Testis (tissue), 3 donors: ENCODE data around the gene NUFIP1. TPM values are rescaled to one million over a fixed set of nuclear protein-coding genes. Genes with fewer than 3 reads are reported as not detected.
A peak's percentile ranks its signal among the peaks of the same experiment; 100 is the strongest.

Experiments used
- DNase-seq: peaks from one replicate; pipeline ENCODE4 v3.0.0-alpha.2; 2019
- H3K27ac ChIP-seq, 2 donors: fragments of 200-600 bp; sonication (generic); one replicate each; pipeline ENCODE4 v1.5.1; 2019
- H3K27me3 ChIP-seq: fragments of 200-600 bp; sonication (generic); one replicate; pipeline ENCODE4 v1.5.1; 2019
- H3K36me3 ChIP-seq: fragments of 200-600 bp; sonication (generic); one replicate; pipeline ENCODE4 v1.5.1; 2017; ENCODE audit warnings: low read depth; ENCODE audit errors: missing control alignments
- H3K4me1 ChIP-seq: fragments of 200-600 bp; sonication (generic); one replicate; pipeline ENCODE4 v1.5.1; 2019
- H3K4me3 ChIP-seq, 2 donors: fragments of 200-600 bp; sonication (generic); one replicate each; pipeline ENCODE4 v1.5.1; 2017 to 2019
- H3K9me3 ChIP-seq: fragments of 200-600 bp; sonication (generic); one replicate; pipeline ENCODE4 v1.5.1; 2017
- CTCF ChIP-seq, 3 experiments: fragments of 450-650 bp in 2 of 3; fragments of 200-600 bp in 1 of 3; sonication (generic) in 1 of 3; IDR thresholded peaks; one replicate each; pipeline ENCODE4 v1.5.1; 2016 to 2019; ENCODE audit warnings: antibody characterized with exemption in 3 of 3, mild to moderate bottlenecking in 2 of 3, moderate library complexity in 1 of 3
- POLR2A ChIP-seq: fragments of 450-650 bp; IDR thresholded peaks from one replicate; pipeline ENCODE4 v1.6.1; 2017; ENCODE audit warnings: antibody characterized with exemption, mild to moderate bottlenecking, moderate library complexity
- WGBS, 2 donors: methylation state at CpG; one replicate each; pipeline ENCODE4 v1.1.5; 2018; 5-methylcytosine and 5-hydroxymethylcytosine counted together
- intact Hi-C: fragments of 100-400 bp; cut with DNase I; formaldehyde crosslinking; loops from one replicate; pipeline ENCODE4 v1.15.1; 2023; ENCODE audit warnings: low total_unique reads
- polyA plus RNA-seq: library from polyadenylated mRNA; stranded (reverse); fragments of 350-450 nt; fragmentation: Illumina TruSeq; extraction: RNeasy Lipid Tissue Mini Kit (QIAGEN cat#74804); gene quantifications from one replicate; pipeline ENCODE4 v1.2.3, GENCODE V29; 2014; ENCODE audit warnings: low read depth, low replicate concordance; ENCODE audit not compliant: insufficient read depth
- total RNA-seq, 2 donors: library from RNA; depleted of rRNA; stranded (reverse); fragments of >200 nt; gene quantifications; one replicate each; pipeline ENCODE4 v1.2.3, GENCODE V29; 2016

Gene NUFIP1
- total and polyA plus RNA-seq, 3 donors from 2014 or later: 7.6 to 8.3 (median 7.9) TPM

GRCh38 chr13:45007823-45008222, 18.6 kb upstream of the NUFIP1 start:
- H3K27me3 ChIP-seq: no peaks in the 10 kb centered on the region
- no peak overlapping the region for H3K27ac ChIP-seq
- TF ChIP-seq POLR2A (no peak), CTCF (IDR thresholded peaks at IDR 0.05) (no peak)
- WGBS, 2 donors: 94 to 100% methylated on average over 1 of the region's 1 CpG
- intact Hi-C loops: no loop called here
- H3K4me3 ChIP-seq: no peak overlapping the region
- no peak for DNase-seq
- H3K36me3 ChIP-seq: no peaks in the 10 kb centered on the region
- no peaks in the 10 kb centered on the region for H3K9me3 ChIP-seq
- H3K4me1 ChIP-seq: no peaks in the 10 kb centered on the region

DNA sequence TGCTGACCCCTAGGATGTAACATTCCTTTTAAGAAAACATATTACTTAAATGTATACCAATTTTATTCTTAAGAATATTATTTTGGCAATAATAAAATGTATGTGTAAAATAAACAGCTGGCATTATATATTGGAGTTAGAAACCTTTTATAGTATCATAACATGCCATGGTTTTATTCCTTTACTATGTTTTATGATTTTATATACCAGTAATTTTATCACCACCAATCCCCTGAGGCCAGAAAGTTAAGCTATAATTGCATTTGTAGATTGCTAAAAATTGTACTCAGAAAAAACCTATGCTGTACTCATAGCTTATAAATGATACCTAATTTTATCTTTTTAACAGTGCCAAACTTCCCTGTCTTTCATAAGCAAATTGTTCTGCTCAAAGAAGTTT, 18.0 kb upstream of the NUFIP1 start:
- H3K4me1 ChIP-seq: no peaks in the 10 kb centered on the region
- TF ChIP-seq POLR2A: no peak
- no peak for TF ChIP-seq CTCF (IDR thresholded peaks at IDR 0.05)
- no peak overlapping the region for H3K4me3 ChIP-seq
- no peaks in the 10 kb centered on the region for H3K9me3 ChIP-seq
- intact Hi-C loops: no loop called here
- no peak overlapping the region for H3K27ac ChIP-seq
- DNase-seq: no peak
- H3K36me3 ChIP-seq: no peaks in the 10 kb centered on the region
- no peaks in the 10 kb centered on the region for H3K27me3 ChIP-seq

DNA sequence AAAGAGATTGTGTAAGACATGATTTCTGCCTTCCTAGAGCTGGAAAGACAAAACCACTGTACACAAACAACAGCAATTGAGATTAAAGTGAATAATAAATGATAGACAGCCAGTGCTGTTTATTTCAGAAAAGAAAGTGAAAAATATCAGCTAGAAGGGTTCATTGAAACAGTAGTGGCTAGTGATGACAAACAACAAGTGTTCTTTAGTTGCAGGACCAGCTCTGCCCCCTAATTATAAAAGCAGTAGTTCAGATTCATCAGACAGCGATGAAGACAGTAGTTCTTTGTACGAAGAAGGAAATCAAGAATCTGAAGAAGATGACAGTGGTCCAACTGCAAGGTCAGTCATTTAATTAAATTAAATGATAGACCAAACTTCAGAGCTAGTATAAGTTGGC, 14.8 kb upstream of the NUFIP1 start:
- Histone ChIP-seq H3K27ac (no peak overlapping the region), H3K27me3 (no peaks in the 10 kb centered on the region), H3K4me3 (no peak overlapping the region), H3K4me1 (no peaks in the 10 kb centered on the region), H3K36me3 (no peaks in the 10 kb centered on the region), H3K9me3 (no peaks in the 10 kb centered on the region)
- WGBS, 2 donors: 91 to 92% methylated on average over 2 of the region's 2 CpGs
- intact Hi-C loops: no loop called here
- DNase-seq: no peak
- TF ChIP-seq CTCF (IDR thresholded peaks at IDR 0.05) (no peak), POLR2A (no peak)

DNA sequence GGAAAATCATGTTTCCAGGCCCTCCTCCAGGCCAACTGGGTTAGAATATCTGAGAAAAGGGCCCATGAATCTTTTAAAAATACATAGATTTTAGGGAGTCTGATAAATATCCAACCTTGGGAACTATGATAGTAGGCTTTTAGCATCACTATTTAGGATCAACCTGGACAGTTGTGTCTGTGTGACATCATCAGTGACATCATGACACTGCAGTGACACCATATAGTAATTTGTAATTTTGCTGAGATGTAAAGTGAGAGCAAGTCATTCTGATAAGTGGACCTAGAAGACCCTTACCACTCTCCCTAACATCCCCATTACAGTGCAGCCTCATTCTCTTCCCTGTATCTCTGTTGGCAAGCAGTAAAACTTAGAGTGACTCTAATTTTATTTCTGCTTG, 14.1 kb upstream of the NUFIP1 start:
- no peaks in the 10 kb centered on the region for H3K9me3 ChIP-seq
- TF ChIP-seq POLR2A (no peak), CTCF (IDR thresholded peaks at IDR 0.05) (no peak)
- no peaks in the 10 kb centered on the region for H3K4me1 ChIP-seq
- intact Hi-C loops: no loop called here
- H3K36me3 ChIP-seq: no peaks in the 10 kb centered on the region
- no peak overlapping the region for H3K4me3 ChIP-seq
- H3K27ac ChIP-seq: no peak overlapping the region
- no peaks in the 10 kb centered on the region for H3K27me3 ChIP-seq
- DNase-seq: no peak

DNA sequence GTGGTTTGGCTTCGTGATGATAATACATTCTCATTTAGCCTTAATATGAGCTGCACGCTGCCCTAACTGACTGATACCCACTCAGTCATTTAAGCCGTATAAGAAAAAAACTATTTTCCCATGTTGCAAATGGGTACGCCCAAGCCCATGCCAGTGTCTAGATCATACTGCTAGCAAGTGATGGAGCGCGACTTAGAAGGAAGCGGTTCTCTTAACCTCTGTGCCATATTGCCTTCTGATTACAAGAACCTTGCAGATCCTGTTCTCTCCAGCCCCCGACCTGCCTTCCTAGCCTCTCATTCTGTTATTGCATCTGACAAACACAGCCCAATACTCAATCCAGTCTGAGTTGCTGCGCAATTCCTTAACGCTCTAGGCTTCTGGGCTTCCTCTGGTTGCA, 670 bp upstream of the NUFIP1 start:
- intact Hi-C loops: no loop called here
- no peak for DNase-seq
- Histone ChIP-seq H3K4me1 (peaks cover 20% of the 10 kb centered on the region), H3K27ac (peak overlapping the region; percentile 85 to 88), H3K36me3 (no peaks in the 10 kb centered on the region), H3K27me3 (no peaks in the 10 kb centered on the region), H3K4me3 (peak overlapping the region; percentile 98 to 99), H3K9me3 (no peaks in the 10 kb centered on the region)
- TF ChIP-seq CTCF (IDR thresholded peaks at IDR 0.05): no peak
- no peak for TF ChIP-seq POLR2A
- 2 to 3% methylated on average over 10 of the region's 10 CpGs for WGBS, 2 donors
